ENCODE data around the gene SUMO2. TPM values are rescaled to one million over a fixed set of nuclear protein-coding genes. Genes with fewer than 3 reads are reported as not detected.

The SUMO2 gene
- total and polyA plus RNA-seq, 11 donors: 47.1 to 277 (median 201) TPM

- Histone ChIP-seq H3K27ac (peak overlapping the region in 1 of 12 donors; percentile 71), H3K4me3 (no peak overlapping the region), H3K36me3 (peaks cover 0 to 54% (median 29%) of the 10 kb centered on the region in 9 donors), H3K4me1 (peaks cover 0 to 41% (median 2%) of the 10 kb centered on the region in 12 donors), H3K27me3 (no peaks in the 10 kb centered on the region), H3K9me3 (no peaks in the 10 kb centered on the region)
- ATAC-seq: peak in 1 of 4 donors; percentile 11
- 86 to 90% (median 87%) methylated on average over 6 of the region's 6 CpGs for WGBS, 4 donors
- TF ChIP-seq, protein P1, sequence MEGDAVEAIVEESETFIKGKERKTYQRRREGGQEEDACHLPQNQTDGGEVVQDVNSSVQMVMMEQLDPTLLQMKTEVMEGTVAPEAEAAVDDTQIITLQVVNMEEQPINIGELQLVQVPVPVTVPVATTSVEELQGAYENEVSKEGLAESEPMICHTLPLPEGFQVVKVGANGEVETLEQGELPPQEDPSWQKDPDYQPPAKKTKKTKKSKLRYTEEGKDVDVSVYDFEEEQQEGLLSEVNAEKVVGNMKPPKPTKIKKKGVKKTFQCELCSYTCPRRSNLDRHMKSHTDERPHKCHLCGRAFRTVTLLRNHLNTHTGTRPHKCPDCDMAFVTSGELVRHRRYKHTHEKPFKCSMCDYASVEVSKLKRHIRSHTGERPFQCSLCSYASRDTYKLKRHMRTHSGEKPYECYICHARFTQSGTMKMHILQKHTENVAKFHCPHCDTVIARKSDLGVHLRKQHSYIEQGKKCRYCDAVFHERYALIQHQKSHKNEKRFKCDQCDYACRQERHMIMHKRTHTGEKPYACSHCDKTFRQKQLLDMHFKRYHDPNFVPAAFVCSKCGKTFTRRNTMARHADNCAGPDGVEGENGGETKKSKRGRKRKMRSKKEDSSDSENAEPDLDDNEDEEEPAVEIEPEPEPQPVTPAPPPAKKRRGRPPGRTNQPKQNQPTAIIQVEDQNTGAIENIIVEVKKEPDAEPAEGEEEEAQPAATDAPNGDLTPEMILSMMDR (IDR thresholded peaks at IDR 0.05): no peak
- TF ChIP-seq POLR2A (IDR thresholded peaks at IDR 0.05): no peak
- no peak for DNase-seq
- intact Hi-C loops (cut with DNase I): no loop called here
Observed at GRCh38 chr17:75147878-75148546, 34.7 kb downstream of the SUMO2 start.

- no peak for ATAC-seq
- H3K36me3 ChIP-seq: peaks cover 0 to 65% (median 32%) of the 10 kb centered on the region in 9 donors
- H3K27me3 ChIP-seq: no peaks in the 10 kb centered on the region
Observed at GRCh38 chr17:75146592-75146991, 36.2 kb downstream of the SUMO2 start.

DNA sequence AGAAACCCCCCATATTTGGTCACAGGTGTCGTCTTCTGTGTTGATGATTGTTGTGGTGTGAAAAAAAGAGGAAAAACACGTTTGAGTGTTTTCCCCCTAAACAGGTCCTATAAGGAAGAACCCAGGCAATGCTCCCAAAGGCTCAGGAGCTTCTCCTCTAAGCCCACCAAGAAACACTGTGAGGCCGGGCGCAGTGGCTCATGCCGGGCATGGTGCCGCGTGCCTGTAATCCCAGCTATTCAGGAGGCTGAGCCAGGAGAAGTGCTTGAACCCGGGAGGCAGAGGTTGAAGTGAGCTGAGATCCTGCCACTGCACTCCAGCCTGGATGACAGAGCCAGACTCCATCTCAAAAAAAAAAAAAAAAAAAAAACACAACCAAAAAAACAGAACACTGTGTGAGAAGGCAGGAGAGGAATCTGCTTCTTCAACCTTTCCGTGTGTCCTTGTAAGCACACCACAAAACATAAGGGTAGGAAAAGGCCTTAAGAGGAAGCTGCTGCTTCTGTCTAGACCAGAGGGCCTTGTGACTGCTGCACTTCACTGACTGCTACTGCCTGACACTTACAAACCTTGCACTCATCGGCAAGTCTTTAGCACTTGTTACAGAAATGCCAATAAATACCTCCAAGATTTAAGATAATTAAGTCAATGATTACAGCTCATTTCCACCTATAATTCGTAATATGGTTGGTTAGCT, 37.8 kb downstream of the SUMO2 start:
- H3K36me3 ChIP-seq: peaks cover 0 to 82% (median 32%) of the 10 kb centered on the region in 9 donors
- no peaks in the 10 kb centered on the region for H3K27me3 ChIP-seq
- H3K4me3 ChIP-seq: no peak overlapping the region
- peak overlapping the region in 1 of 12 donors; percentile 46 for H3K27ac ChIP-seq
- TF ChIP-seq, protein P1 (IDR thresholded peaks at IDR 0.05): no peak
- TF ChIP-seq POLR2A (IDR thresholded peaks at IDR 0.05): no peak
- peaks cover 0 to 36% (median 0%) of the 10 kb centered on the region in 12 donors for H3K4me1 ChIP-seq
- intact Hi-C loops (cut with DNase I): no loop called here
- ATAC-seq: no peak
- DNase-seq: no peak
- WGBS, 4 donors: 92 to 94% (median 93%) methylated on average over 11 of the region's 11 CpGs
- H3K9me3 ChIP-seq: no peaks in the 10 kb centered on the region

More at GRCh38 chr17:75146592-75146991, 36.2 kb downstream of the SUMO2 start:
- no peaks in the 10 kb centered on the region for H3K9me3 ChIP-seq
- H3K4me1 ChIP-seq: peaks cover 0 to 36% (median 0%) of the 10 kb centered on the region in 12 donors
- peak overlapping the region in 1 of 12 donors; percentile 71 for H3K27ac ChIP-seq
- H3K4me3 ChIP-seq: no peak overlapping the region
- intact Hi-C loops (cut with DNase I): no loop called here
- no peak for DNase-seq
- TF ChIP-seq, protein P1 (IDR thresholded peaks at IDR 0.05): no peak
- TF ChIP-seq POLR2A (IDR thresholded peaks at IDR 0.05): no peak
- WGBS, 4 donors: 86 to 90% (median 88%) methylated on average over 3 of the region's 3 CpGs

DNA sequence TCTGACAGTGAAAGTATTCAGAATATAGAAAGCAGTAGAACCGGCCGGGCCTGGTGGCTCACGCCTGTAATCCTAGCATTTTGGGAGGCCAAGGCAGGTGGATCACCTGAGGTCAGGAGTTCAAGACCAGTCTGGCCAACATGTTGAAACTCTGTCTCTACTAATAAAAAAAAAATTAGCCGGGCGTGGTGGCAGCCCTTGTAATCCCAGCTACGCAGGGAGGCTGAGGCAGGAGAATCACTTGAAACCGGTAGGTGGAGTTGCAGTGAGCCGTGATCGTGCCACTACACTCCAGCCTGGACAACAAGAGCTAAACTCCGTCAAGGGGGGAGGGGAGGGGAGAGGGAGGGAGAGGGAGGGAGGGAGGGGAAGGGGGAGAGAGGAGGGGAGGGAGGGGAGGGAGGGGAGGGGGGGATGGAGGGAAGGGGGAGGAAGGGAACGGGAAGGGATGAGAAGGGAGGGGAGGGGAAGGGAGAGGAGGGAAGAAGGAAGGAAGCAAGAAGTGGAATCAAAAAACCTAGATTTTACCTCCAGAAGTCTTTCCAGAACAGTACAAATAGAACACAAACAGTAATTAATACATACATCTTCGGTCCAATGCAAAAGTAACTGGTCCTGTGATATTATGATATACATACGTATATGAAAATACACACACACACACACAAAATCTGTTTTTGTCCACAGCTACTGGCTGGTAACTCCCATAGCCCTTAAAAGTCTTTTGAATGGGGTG, 40.4 kb downstream of the SUMO2 start:
- intact Hi-C loops (cut with DNase I): no loop called here

More for the DNA sequence above, 40.4 kb downstream of the SUMO2 start:
- Histone ChIP-seq H3K4me1 (peaks cover 0 to 19% (median 0%) of the 10 kb centered on the region in 12 donors), H3K4me3 (no peak overlapping the region), H3K27ac (no peak overlapping the region), H3K27me3 (no peaks in the 10 kb centered on the region), H3K36me3 (peaks cover 0 to 85% (median 23%) of the 10 kb centered on the region in 9 donors), H3K9me3 (no peaks in the 10 kb centered on the region)
- 79 to 89% (median 85%) methylated on average over 13 of the region's 13 CpGs for WGBS, 4 donors
- ATAC-seq (no peak), DNase-seq (no peak)
- TF ChIP-seq, protein P1 (IDR thresholded peaks at IDR 0.05): no peak
- TF ChIP-seq POLR2A (IDR thresholded peaks at IDR 0.05): no peak
